ENCODE measurements around the gene PNMA8A. TPM values are rescaled to one million over a fixed set of nuclear protein-coding genes. Genes with fewer than 3 reads are reported as not detected.

Gene PNMA8A
- total and polyA plus RNA-seq, 2 of the 8 experiments (the other 6 are each of a cell fraction or from before 2014, with no cell fraction given), result 10.0 to 22.8 TPM

GRCh38 chr19:46511237-46511636 is 39.9 kb upstream of the PNMA8A start:
- H3K23ac ChIP-seq (ENCODE audit: insufficient read length), result no peak overlapping the region
- no peak overlapping the region for H2AK5ac ChIP-seq (ENCODE audit: low read depth, low read length)
- no peak overlapping the region for H2BK5ac ChIP-seq (ENCODE audit: low read depth, low read length)
- H3K36me3 ChIP-seq (ENCODE audit: control insufficient read depth in 2 of 4, insufficient read depth in 4 of 4, low read length in 3 of 4), result no peaks in the 10 kb centered on the region
- WGBS, 2 experiments (ENCODE audit: extremely low coverage in 1 of 2, insufficient coverage in 1 of 2, insufficient read length in 1 of 2, insufficient replicate concordance in 2 of 2, low coverage in 1 of 2, low lambda C conversion rate in 2 of 2, missing lambda C conversion rate in 1 of 2), result 86% methylated on average over 4 of the region's 4 CpGs; no CpG with 5 or more reads in 1 of the 2 experiments
- DNase-seq (ENCODE audit: low read depth in 1 of 2, low spot score in 2 of 2) (no peak), FAIRE-seq (no peak)
- no peaks in the 10 kb centered on the region for H3K27me3 ChIP-seq (replicated peaks in 1 of 4; ENCODE audit: control insufficient read depth in 3 of 4, extremely low read depth in 1 of 4, insufficient read depth in 3 of 4, low read length in 3 of 4)
- H3K27ac ChIP-seq (ENCODE audit: low read depth, low read length), result no peak overlapping the region
- no peak overlapping the region for H2AFZ ChIP-seq (ENCODE audit: low read length)
- no peak overlapping the region for H4K91ac ChIP-seq (replicated peaks; ENCODE audit: insufficient read length, low read length)
- H3K79me1 ChIP-seq (ENCODE audit: low read depth, low read length), result no peaks in the 10 kb centered on the region
- H2BK12ac ChIP-seq (ENCODE audit: low read depth, low read length), result no peak overlapping the region
- ChIA-PET CTCF (ENCODE audit: partially characterized antibody) (interaction anchor here (0.8 to 6.8 kb wide), 11 partner anchors 20 to 164 kb away, joined by 3 to 91 read pairs (median 4); no protein-coding TSS in a partner anchor), POLR2A (ENCODE audit: partially characterized antibody) (interaction anchor here (2.1 kb wide), 1 partner anchor 19 kb away, joined by 6 read pairs; no protein-coding TSS in a partner anchor)
- H3K9ac ChIP-seq (replicated peaks in 1 of 4; ENCODE audit: extremely low read depth in 1 of 4, low read depth in 3 of 4, low read length in 3 of 4), result no peak overlapping the region
- no peaks in the 10 kb centered on the region for H3K9me3 ChIP-seq (ENCODE audit: insufficient read depth in 2 of 2, low read depth in 1 of 2, low read length in 1 of 2)
- H3K79me2 ChIP-seq (ENCODE audit: control insufficient read depth in 1 of 2, insufficient read depth in 2 of 2, low read length in 2 of 2), result no peaks in the 10 kb centered on the region
- no peak overlapping the region for H3K4ac ChIP-seq (replicated peaks; ENCODE audit: insufficient read length, low read depth, low read length)
- no peak overlapping the region for H3K14ac ChIP-seq (ENCODE audit: insufficient read length)
- H2BK120ac ChIP-seq (replicated peaks; ENCODE audit: low read depth, low read length), result no peak overlapping the region
- H4K5ac ChIP-seq (ENCODE audit: insufficient read length, low read depth, low read length), result no peak overlapping the region
- no peak overlapping the region for H3K4me2 ChIP-seq (ENCODE audit: insufficient read depth in 1 of 2, low read depth in 2 of 2, low read length in 2 of 2)
- peaks cover 3% of the 10 kb centered on the region; the same call in 1 of the 2 replicates for H3K23me2 ChIP-seq (ENCODE audit: low read depth, low read length)
- H2BK20ac ChIP-seq (ENCODE audit: low read length), result no peak overlapping the region
- H4K8ac ChIP-seq (ENCODE audit: extremely low read depth, insufficient read depth, low read length), result no peak overlapping the region
- no peaks in the 10 kb centered on the region for H3K4me1 ChIP-seq (replicated peaks in 1 of 4; ENCODE audit: control insufficient read depth in 3 of 4, insufficient read depth in 4 of 4, low read length in 3 of 4)
- H3K56ac ChIP-seq (replicated peaks; ENCODE audit: insufficient read length, low read depth, low read length), result no peak overlapping the region
- H3K18ac ChIP-seq (ENCODE audit: extremely low read depth, low read length), result no peak overlapping the region
- H3K4me3 ChIP-seq (ENCODE audit: extremely low read depth in 1 of 4, insufficient read depth in 2 of 4, low read depth in 3 of 4, low read length in 4 of 4), result no peak overlapping the region
- H4K20me1 ChIP-seq (replicated peaks in 1 of 2; ENCODE audit: control insufficient read depth in 1 of 2, insufficient read depth in 2 of 2, low read length in 2 of 2), result peaks cover 0 to 3% of the 10 kb centered on the region in 2 experiments
- no peak overlapping the region for H2BK15ac ChIP-seq (ENCODE audit: low read length)
- no peak for TF ChIP-seq PHF8 (conservative IDR thresholded peaks at IDR 0.05; ENCODE audit: low read depth, low read length)
- TF ChIP-seq NRF1 (IDR thresholded peaks at IDR 0.05; ENCODE audit: low read depth, low read length), result no peak
- TF ChIP-seq ATF3 (IDR thresholded peaks at IDR 0.05; ENCODE audit: insufficient read depth, low read depth, low read length), result no peak
- no peak for TF ChIP-seq SP1 (IDR thresholded peaks at IDR 0.05; ENCODE audit: low read depth, low read length)
- TF ChIP-seq GTF2F1 (IDR thresholded peaks at IDR 0.05; ENCODE audit: borderline replicate concordance, low read depth, low read length), result no peak
- no peak for TF ChIP-seq CREB1 (IDR thresholded peaks at IDR 0.05)
- no peak for TF ChIP-seq HDAC2 (IDR thresholded peaks at IDR 0.05; ENCODE audit: borderline replicate concordance in 1 of 2, low read depth in 2 of 2, low read length in 2 of 2)
- no peak for TF ChIP-seq GABPA (IDR thresholded peaks at IDR 0.05; ENCODE audit: borderline replicate concordance, insufficient read depth, low read length)
- TF ChIP-seq RFX5 (IDR thresholded peaks at IDR 0.05; ENCODE audit: borderline replicate concordance, low read depth, low read length), result no peak
- TF ChIP-seq YY1 (IDR thresholded peaks at IDR 0.05; ENCODE audit: low read depth, low read length), result no peak
- TF ChIP-seq CBX8 (IDR thresholded peaks at IDR 0.05; ENCODE audit: borderline replicate concordance, low read depth, low read length), result no peak
- no peak for TF ChIP-seq EP300 (IDR thresholded peaks at IDR 0.05; ENCODE audit: borderline replicate concordance in 1 of 2, low read depth in 2 of 2, low read length in 2 of 2)
- TF ChIP-seq KDM1A (IDR thresholded peaks at IDR 0.05; ENCODE audit: borderline replicate concordance, low read length), result no peak

Data from H1 (cell line).